GM13977 (cell line): ENCODE measurements around the gene DAP.

ENCODE experiments used
- DNase-seq: peaks from one replicate; pipeline ENCODE4 v3.0.0; 2012; ENCODE audit warnings: low spot score
- in situ Hi-C: fragments of 300-500 bp; cut with MboI; formaldehyde crosslinking; loops from one replicate; pipeline ENCODE4 v1.12.0; 2022; ENCODE audit warnings: low sequenced_read_pairs, low pct_unique_long_range_greater_than_20kb, mixed read lengths, inconsistent platforms; ENCODE audit not compliant: unreplicated experiment
- TF ChIP-seq, protein P1 (sequence below): IDR thresholded peaks from 2 replicates; pipeline ENCODE4 v1.5.1; 2012; ENCODE audit warnings: mild to moderate bottlenecking, control low read depth; ENCODE audit not compliant: insufficient read depth; ENCODE audit errors: extremely low read depth, missing control alignments

DAP gene

GRCh38 chr5:10658265-10658664 lies 102.8 kb downstream of the DAP start:
- DNase-seq, result no peak
- in situ Hi-C loops, result no loop called here
- TF ChIP-seq, protein P1, sequence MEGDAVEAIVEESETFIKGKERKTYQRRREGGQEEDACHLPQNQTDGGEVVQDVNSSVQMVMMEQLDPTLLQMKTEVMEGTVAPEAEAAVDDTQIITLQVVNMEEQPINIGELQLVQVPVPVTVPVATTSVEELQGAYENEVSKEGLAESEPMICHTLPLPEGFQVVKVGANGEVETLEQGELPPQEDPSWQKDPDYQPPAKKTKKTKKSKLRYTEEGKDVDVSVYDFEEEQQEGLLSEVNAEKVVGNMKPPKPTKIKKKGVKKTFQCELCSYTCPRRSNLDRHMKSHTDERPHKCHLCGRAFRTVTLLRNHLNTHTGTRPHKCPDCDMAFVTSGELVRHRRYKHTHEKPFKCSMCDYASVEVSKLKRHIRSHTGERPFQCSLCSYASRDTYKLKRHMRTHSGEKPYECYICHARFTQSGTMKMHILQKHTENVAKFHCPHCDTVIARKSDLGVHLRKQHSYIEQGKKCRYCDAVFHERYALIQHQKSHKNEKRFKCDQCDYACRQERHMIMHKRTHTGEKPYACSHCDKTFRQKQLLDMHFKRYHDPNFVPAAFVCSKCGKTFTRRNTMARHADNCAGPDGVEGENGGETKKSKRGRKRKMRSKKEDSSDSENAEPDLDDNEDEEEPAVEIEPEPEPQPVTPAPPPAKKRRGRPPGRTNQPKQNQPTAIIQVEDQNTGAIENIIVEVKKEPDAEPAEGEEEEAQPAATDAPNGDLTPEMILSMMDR, result no peak

- TF ChIP-seq, protein P1, result no peak
- in situ Hi-C loops, result no loop called here
Measured at GRCh38 chr5:10655972-10656830, 104.8 kb downstream of the DAP start.

DNA sequence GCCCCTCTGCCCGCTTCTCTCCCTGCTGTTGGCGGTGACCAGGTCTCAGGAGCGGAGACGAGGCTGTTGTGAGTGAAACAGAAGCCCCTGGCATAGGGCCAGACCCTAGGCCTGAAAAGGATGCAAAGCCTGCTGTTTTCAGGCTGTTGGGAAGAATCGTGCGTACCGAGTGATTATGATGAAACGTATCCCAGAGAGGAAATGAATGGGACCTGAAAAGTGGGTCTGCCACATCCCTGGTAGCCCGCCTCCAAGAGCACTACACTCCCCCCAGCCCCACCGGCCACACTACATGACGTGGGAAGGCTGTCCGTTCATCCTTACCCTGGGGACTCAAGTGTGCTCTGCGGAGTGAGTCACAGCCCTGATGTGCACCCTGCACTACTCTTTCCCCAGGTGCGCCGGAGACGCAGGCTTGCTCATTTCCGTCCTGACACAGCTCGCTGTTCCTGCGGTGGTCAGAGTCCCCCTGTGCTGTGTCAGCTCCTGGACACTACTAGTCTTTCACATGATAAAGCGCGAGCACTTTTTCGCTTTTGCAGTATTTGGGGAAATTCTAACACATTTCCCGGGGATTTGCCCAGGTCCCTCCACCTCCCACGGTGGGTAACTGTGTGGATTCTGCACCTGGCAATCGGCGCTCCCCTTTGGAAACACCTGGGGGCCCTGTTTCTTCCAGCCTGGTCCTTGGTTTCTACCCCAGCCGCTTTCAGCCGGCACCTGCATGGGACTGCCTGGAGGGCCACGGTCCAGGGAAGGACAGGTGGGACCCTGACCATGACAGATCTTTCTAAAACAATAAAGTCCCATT lies 105.7 kb downstream of the DAP start:
- TF ChIP-seq, protein P1, result no peak
- peak; percentile 56 for DNase-seq
- in situ Hi-C loops, result no loop called here

More at GRCh38 chr5:10655972-10656830, 104.8 kb downstream of the DAP start:
- no peak for DNase-seq

DNA sequence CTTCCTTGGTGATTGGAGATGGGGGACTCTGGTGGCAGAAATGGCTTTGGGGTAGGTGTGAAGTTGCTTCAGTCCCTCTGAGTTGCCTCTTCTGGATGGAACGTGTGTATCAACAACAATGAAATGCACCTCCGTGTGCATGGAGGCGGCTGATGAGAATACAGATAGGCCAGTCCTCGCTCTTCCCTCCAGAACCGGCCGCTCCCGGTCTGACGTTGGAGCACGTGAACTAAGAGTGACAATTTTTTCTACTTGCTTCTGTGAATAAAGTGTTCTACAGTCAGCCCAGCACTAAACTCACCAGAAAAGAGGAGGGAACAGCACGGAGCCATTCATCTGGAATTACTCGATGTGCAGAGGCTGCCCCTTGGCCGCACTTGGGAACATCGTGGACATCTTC lies 106.5 kb downstream of the DAP start:
- in situ Hi-C loops, result no loop called here
- no peak for DNase-seq
- TF ChIP-seq, protein P1, result no peak

GRCh38 chr5:10653751-10654400 lies 107.2 kb downstream of the DAP start:
- in situ Hi-C loops, result no loop called here

DNA sequence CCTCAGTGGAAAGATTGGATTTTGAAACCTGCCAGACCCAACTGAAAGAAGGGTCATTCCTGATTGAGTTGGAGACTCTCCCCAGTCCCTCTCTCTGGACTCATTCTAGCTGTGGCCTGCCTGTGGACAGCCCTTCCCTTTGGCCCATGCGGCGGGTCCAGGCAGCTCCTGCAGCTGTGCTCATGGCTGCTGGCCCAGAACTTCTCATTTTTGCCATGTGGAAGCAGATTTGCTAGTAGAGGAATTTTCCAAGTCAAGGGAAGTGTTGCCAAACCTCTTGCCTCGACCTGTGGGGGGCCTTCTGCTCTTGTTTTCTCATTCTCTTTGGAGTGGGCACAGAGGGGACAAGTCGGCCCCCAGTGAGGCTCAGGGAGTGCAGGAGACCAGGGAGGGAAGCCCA lies 108.0 kb downstream of the DAP start:
- in situ Hi-C loops, result no loop called here
- TF ChIP-seq, protein P1, result no peak
- DNase-seq, result no peak

More at GRCh38 chr5:10653751-10654400, 107.2 kb downstream of the DAP start:
- no peak for DNase-seq
- TF ChIP-seq, protein P1, result no peak
